MM.1S (cell line): ENCODE data around the gene SLC25A26.
A peak's percentile ranks its signal among the peaks of the same experiment; 100 is the strongest.

Source experiments
- DNase-seq: peaks from one replicate; pipeline ENCODE4 v3.0.0-alpha.2; 2015
- H2AFZ ChIP-seq: fragments of 300-600 bp; sonication (generic); 2 replicates; pipeline ENCODE4 v1.6.0; 2016; ENCODE audit warnings: antibody characterized with exemption, low read length
- H3F3A ChIP-seq: fragments of 300-600 bp; sonication (generic); 2 replicates; pipeline ENCODE4 v1.6.1; 2016; ENCODE audit warnings: mild to moderate bottlenecking, antibody characterized with exemption, low read length, moderate library complexity, mixed read lengths; ENCODE audit not compliant: insufficient read depth
- H3K27ac ChIP-seq: fragments of 300-600 bp; sonication (generic); 2 replicates; pipeline ENCODE4 v1.5.1; 2016; ENCODE audit warnings: mild to moderate bottlenecking, low read length
- H3K27me3 ChIP-seq: fragments of 300-600 bp; sonication (generic); replicated peaks from 2 replicates; pipeline ENCODE4 v1.6.0; 2016; ENCODE audit warnings: low read length; ENCODE audit not compliant: insufficient read depth
- H3K36me3 ChIP-seq: fragments of 300-600 bp; sonication (generic); replicated peaks from 2 replicates; pipeline ENCODE4 v1.6.1; 2016; ENCODE audit warnings: mild to moderate bottlenecking, low read length, mixed read lengths; ENCODE audit not compliant: insufficient read depth
- H3K4me1 ChIP-seq: fragments of 300-600 bp; sonication (generic); 2 replicates; pipeline ENCODE4 v1.6.1; 2016; ENCODE audit warnings: low read length, mixed read lengths
- H3K4me2 ChIP-seq: fragments of 300-600 bp; sonication (generic); 2 replicates; pipeline ENCODE4 v1.6.0; 2016; ENCODE audit warnings: low read depth, low read length
- H3K4me3 ChIP-seq: fragments of 300-600 bp; sonication (generic); 2 replicates; pipeline ENCODE4 v1.5.1; 2016; ENCODE audit warnings: low read length, mixed read lengths
- H3K79me2 ChIP-seq: fragments of 300-600 bp; sonication (generic); 2 replicates; pipeline ENCODE4 v1.6.1; 2016; ENCODE audit warnings: mixed run types, low read length, mixed read lengths
- H3K9ac ChIP-seq: fragments of 300-600 bp; sonication (generic); 2 replicates; pipeline ENCODE4 v1.6.1; 2016; ENCODE audit warnings: low read length, mixed read lengths
- H3K9me2 ChIP-seq: fragments of 300-600 bp; sonication (generic); replicated peaks from 2 replicates; pipeline ENCODE4 v1.6.1; 2016; ENCODE audit warnings: mild to moderate bottlenecking, low read length, mixed read lengths; ENCODE audit not compliant: insufficient read depth
- H3K9me3 ChIP-seq: fragments of 300-600 bp; sonication (generic); replicated peaks from 2 replicates; pipeline ENCODE4 v1.6.1; 2016; ENCODE audit warnings: mild to moderate bottlenecking, low read length, mixed read lengths; ENCODE audit not compliant: insufficient read depth
- H4K20me1 ChIP-seq: fragments of 300-600 bp; sonication (generic); 2 replicates; pipeline ENCODE4 v1.6.1; 2016; ENCODE audit warnings: mild to moderate bottlenecking, low read length, moderate library complexity, mixed read lengths; ENCODE audit not compliant: insufficient read depth
- CTCF ChIP-seq: fragments of 300-600 bp; sonication (generic); IDR thresholded peaks from 2 replicates; pipeline ENCODE4 v1.5.1; 2016; ENCODE audit warnings: antibody characterized with exemption, low read length, mixed read lengths
- EZH2 ChIP-seq: fragments of 300-600 bp; sonication (generic); optimal IDR thresholded peaks from 2 replicates; pipeline ENCODE3; 2017; ENCODE audit warnings: low read depth, mild to moderate bottlenecking, antibody characterized with exemption, low read length, mixed read lengths
- EZH2phosphoT487 ChIP-seq: fragments of 300-600 bp; sonication (generic); IDR thresholded peaks from 2 replicates; pipeline ENCODE4 v1.6.1; 2018; ENCODE audit warnings: antibody characterized with exemption, low read length

The SLC25A26 gene

DNA sequence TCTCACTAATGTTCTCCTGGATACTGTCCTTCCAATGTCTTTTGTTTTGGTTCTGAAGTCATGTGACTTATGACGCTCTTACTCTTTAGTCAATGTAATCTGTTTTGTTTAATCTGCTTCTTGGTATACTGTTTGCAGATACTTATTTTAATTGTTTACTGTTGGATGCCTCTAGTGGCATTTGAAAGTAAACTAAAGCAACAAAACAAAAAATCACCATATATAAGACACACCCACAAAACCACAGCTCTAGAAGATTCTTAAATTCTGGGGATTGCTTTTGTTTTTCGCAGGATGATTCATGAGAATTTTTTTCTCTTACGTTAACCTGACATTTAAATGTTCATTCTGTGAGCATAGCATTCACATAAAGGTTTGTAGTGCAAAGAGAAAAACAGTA lies 16.8 kb downstream of the SLC25A26 start:
- no peaks in the 10 kb centered on the region for H3K9me3 ChIP-seq
- no peak overlapping the region for H2AFZ ChIP-seq
- no peaks in the 10 kb centered on the region for H4K20me1 ChIP-seq
- H3K27me3 ChIP-seq, result no peaks in the 10 kb centered on the region
- H3K4me1 ChIP-seq, result no peaks in the 10 kb centered on the region
- H3K79me2 ChIP-seq, result no peaks in the 10 kb centered on the region
- no peak overlapping the region for H3K4me3 ChIP-seq
- no peaks in the 10 kb centered on the region for H3K9me2 ChIP-seq
- peak; percentile 1 for DNase-seq
- H3F3A ChIP-seq, result no peaks in the 10 kb centered on the region
- no peak overlapping the region for H3K9ac ChIP-seq
- no peak for TF ChIP-seq EZH2phosphoT487
- no peak for TF ChIP-seq EZH2
- TF ChIP-seq CTCF, result no peak
- H3K36me3 ChIP-seq, result no peaks in the 10 kb centered on the region
- H3K27ac ChIP-seq, result no peak overlapping the region
- H3K4me2 ChIP-seq, result no peak overlapping the region

DNA sequence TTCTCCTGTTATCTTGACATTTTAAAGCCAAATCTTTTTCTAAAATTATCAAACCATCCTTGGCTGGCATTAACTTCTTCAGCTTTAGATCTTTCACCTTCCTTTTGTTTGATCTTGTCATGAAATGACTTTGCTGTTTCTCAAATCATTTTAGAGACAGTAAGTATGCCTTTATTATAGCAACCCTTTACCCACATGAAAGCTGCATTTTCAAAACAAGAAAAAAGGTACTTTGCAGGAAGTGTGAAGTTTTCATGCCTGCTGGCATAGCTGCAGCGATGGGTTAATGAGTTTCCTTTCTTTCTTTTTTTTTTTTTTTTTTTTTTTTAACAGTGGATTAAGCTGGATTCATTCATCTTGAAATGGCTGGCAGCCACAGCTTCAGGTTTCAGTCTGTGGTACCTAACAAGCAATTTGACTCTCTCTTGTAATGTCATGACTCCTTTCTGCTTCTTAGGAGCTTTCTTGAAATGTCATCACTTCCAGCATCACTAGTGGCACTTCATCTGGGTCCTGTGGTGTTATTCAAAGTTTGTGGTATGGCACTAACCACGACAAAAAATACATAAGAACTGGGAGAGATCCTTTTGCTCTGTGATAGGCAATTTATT lies 18.8 kb downstream of the SLC25A26 start:
- peak; percentile 4 for DNase-seq
- TF ChIP-seq CTCF, result no peak
- no peak for TF ChIP-seq EZH2phosphoT487
- TF ChIP-seq EZH2, result no peak
- no peak overlapping the region for H3K27ac ChIP-seq
- H3F3A ChIP-seq, result no peaks in the 10 kb centered on the region
- H3K36me3 ChIP-seq, result no peaks in the 10 kb centered on the region
- no peak overlapping the region for H3K9ac ChIP-seq
- no peaks in the 10 kb centered on the region for H3K27me3 ChIP-seq
- H3K9me2 ChIP-seq, result no peaks in the 10 kb centered on the region
- H3K9me3 ChIP-seq, result no peaks in the 10 kb centered on the region
- no peaks in the 10 kb centered on the region for H3K79me2 ChIP-seq
- no peak overlapping the region for H3K4me3 ChIP-seq
- H2AFZ ChIP-seq, result no peak overlapping the region
- no peaks in the 10 kb centered on the region for H3K4me1 ChIP-seq
- no peaks in the 10 kb centered on the region for H4K20me1 ChIP-seq
- H3K4me2 ChIP-seq, result no peak overlapping the region

DNA sequence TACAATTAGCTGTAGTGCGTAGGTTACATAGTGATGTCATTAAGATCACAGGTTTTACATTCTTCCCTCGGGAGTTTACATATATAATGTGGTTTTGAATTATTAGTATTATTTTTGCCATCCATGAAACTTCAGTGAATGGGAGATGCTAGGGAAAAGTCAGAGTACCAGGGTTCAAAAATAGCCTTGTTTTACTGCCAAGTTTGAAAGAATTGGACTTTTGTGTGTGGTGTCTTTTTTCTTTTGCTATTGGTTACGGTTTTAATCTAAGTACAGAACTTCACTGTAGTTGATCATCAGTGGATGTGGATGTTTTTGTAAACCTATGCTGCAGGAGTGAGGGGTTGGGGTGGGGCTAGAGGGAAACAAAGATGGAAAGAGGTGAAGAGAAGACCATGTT lies 20.7 kb downstream of the SLC25A26 start:
- H3K9me2 ChIP-seq, result no peaks in the 10 kb centered on the region
- H3K9me3 ChIP-seq, result no peaks in the 10 kb centered on the region
- H3K4me3 ChIP-seq, result no peak overlapping the region
- no peaks in the 10 kb centered on the region for H3F3A ChIP-seq
- H3K4me1 ChIP-seq, result no peaks in the 10 kb centered on the region
- no peak for DNase-seq
- no peaks in the 10 kb centered on the region for H3K36me3 ChIP-seq
- TF ChIP-seq EZH2phosphoT487 (no peak), EZH2 (no peak), CTCF (no peak)
- H3K79me2 ChIP-seq, result no peaks in the 10 kb centered on the region
- no peak overlapping the region for H2AFZ ChIP-seq
- H4K20me1 ChIP-seq, result no peaks in the 10 kb centered on the region
- no peak overlapping the region for H3K9ac ChIP-seq
- H3K27me3 ChIP-seq, result no peaks in the 10 kb centered on the region
- H3K4me2 ChIP-seq, result no peak overlapping the region
- no peak overlapping the region for H3K27ac ChIP-seq
